HFF-Myc (cell line): ENCODE results near the gene ENOX1.

Experiments
- DNase-seq: peaks from one replicate; pipeline ENCODE4 v3.0.0-alpha.2; 2011; ENCODE audit warnings: low read depth; ENCODE audit errors: extremely low read depth
- H3K4me3 ChIP-seq: replicated peaks from 2 replicates; pipeline ENCODE4 v1.5.1; 2011; ENCODE audit warnings: low read depth, mild to moderate bottlenecking, control low read depth, low read length
- TF ChIP-seq, protein P1 (sequence below): IDR thresholded peaks from 2 replicates; pipeline ENCODE4 v1.5.1; 2012; ENCODE audit warnings: mild to moderate bottlenecking, low read depth, low read length, control low read depth; ENCODE audit errors: missing control alignments

Gene ENOX1

DNA sequence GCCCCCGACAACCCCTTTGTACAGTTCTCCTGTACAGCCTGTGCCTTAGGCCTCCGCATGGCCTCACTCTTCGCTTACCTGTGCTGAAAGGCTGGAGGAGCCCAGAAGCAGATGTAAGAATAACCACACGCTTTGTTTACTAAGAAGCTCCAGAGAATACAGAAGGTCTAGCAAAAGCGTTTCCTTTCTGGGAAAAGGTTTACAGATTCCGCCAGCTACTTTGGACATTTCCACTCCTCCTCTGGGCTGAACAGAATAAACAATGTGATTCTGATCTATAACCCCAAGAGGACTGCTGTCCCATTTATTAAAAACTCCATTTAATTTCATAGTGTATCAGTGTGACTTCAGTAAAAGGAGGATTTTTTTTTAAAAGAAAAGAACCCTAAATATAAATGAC lies 424.2 kb downstream of the ENOX1 start:
- no peak for DNase-seq
- H3K4me3 ChIP-seq, result no peak overlapping the region
- TF ChIP-seq, protein P1, sequence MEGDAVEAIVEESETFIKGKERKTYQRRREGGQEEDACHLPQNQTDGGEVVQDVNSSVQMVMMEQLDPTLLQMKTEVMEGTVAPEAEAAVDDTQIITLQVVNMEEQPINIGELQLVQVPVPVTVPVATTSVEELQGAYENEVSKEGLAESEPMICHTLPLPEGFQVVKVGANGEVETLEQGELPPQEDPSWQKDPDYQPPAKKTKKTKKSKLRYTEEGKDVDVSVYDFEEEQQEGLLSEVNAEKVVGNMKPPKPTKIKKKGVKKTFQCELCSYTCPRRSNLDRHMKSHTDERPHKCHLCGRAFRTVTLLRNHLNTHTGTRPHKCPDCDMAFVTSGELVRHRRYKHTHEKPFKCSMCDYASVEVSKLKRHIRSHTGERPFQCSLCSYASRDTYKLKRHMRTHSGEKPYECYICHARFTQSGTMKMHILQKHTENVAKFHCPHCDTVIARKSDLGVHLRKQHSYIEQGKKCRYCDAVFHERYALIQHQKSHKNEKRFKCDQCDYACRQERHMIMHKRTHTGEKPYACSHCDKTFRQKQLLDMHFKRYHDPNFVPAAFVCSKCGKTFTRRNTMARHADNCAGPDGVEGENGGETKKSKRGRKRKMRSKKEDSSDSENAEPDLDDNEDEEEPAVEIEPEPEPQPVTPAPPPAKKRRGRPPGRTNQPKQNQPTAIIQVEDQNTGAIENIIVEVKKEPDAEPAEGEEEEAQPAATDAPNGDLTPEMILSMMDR, result no peak

GRCh38 chr13:43360892-43361610 lies 425.7 kb downstream of the ENOX1 start:
- H3K4me3 ChIP-seq, result no peak overlapping the region
- DNase-seq, result no peak
- TF ChIP-seq, protein P1, result no peak

- H3K4me3 ChIP-seq, result no peak overlapping the region
- TF ChIP-seq, protein P1, result no peak
- DNase-seq, result no peak
Observed at GRCh38 chr13:43360171-43360570, 426.6 kb downstream of the ENOX1 start.

- no peak for DNase-seq
- TF ChIP-seq, protein P1, result no peak
- no peak overlapping the region for H3K4me3 ChIP-seq
Observed at GRCh38 chr13:43359536-43359935, 427.2 kb downstream of the ENOX1 start.

- DNase-seq, result no peak
- TF ChIP-seq, protein P1, result no peak
- no peak overlapping the region for H3K4me3 ChIP-seq
Observed at GRCh38 chr13:43357564-43357963, 429.2 kb downstream of the ENOX1 start.

- no peak overlapping the region for H3K4me3 ChIP-seq
- DNase-seq, result no peak
- TF ChIP-seq, protein P1, result no peak
Observed at GRCh38 chr13:43356567-43356966, 430.2 kb downstream of the ENOX1 start.

- no peak for DNase-seq
- TF ChIP-seq, protein P1, result no peak
- no peak overlapping the region for H3K4me3 ChIP-seq
Observed at GRCh38 chr13:43355774-43356173, 431.0 kb downstream of the ENOX1 start.
